ENCODE measurements around the gene ATOSA.
A peak's percentile ranks its signal among the peaks of the same experiment; 100 is the strongest.

ATOSA gene

GRCh38 chr15:52679232-52680040, at the start of gene ATOSA:
Gene ATOSA (minus strand): TSS chr15:52679388. CDS start chr15:52678021, 1,367 bp downstream.
- peak within 1 kb of the TSS; percentile 65; the same call in 1 of the 2 replicates for H3K9ac ChIP-seq (ENCODE audit: low read depth, low read length)
- H3K9me3 ChIP-seq (ENCODE audit: insufficient read depth, low read depth, low read length), result no peaks in the 10 kb centered on the region
- H3K4me3 ChIP-seq (ENCODE audit: low read length), result peak within 1 kb of the TSS; percentile 84
- peaks cover 8% of the 10 kb centered on the region; the same call in 1 of the 2 replicates for H3K4me1 ChIP-seq (ENCODE audit: insufficient read depth, low read length)
- H3K36me3 ChIP-seq (ENCODE audit: insufficient read depth, low read depth, low read length), result no peaks in the 10 kb centered on the region
- peaks cover 22% of the 10 kb centered on the region; the same call in 1 of the 2 replicates for H3K27me3 ChIP-seq (ENCODE audit: insufficient read depth, low read length)
- H3K27ac ChIP-seq (ENCODE audit: low read length), result no peak within 1 kb of the TSS

- peaks cover 11% of the 10 kb centered on the region; the same call in 1 of the 2 replicates for H3K4me1 ChIP-seq (ENCODE audit: insufficient read depth, low read length)
- H3K27me3 ChIP-seq (ENCODE audit: insufficient read depth, low read length), result no peaks in the 10 kb centered on the region
- no peak overlapping the region for H3K9ac ChIP-seq (ENCODE audit: low read depth, low read length)
- H3K27ac ChIP-seq (ENCODE audit: low read length), result no peak overlapping the region
- no peaks in the 10 kb centered on the region for H3K36me3 ChIP-seq (ENCODE audit: insufficient read depth, low read depth, low read length)
- no peak overlapping the region for H3K4me3 ChIP-seq (ENCODE audit: low read length)
- H3K9me3 ChIP-seq (ENCODE audit: insufficient read depth, low read depth, low read length), result no peaks in the 10 kb centered on the region
Measured at GRCh38 chr15:52728899-52729298, 49.7 kb upstream of the ATOSA start.

- Histone ChIP-seq H3K27ac (ENCODE audit: low read length) (no peak overlapping the region), H3K9ac (ENCODE audit: low read depth, low read length) (no peak overlapping the region), H3K9me3 (ENCODE audit: insufficient read depth, low read depth, low read length) (no peaks in the 10 kb centered on the region), H3K27me3 (ENCODE audit: insufficient read depth, low read length) (no peaks in the 10 kb centered on the region), H3K36me3 (ENCODE audit: insufficient read depth, low read depth, low read length) (no peaks in the 10 kb centered on the region), H3K4me3 (ENCODE audit: low read length) (no peak overlapping the region), H3K4me1 (ENCODE audit: insufficient read depth, low read length) (0 out of 2 replicates have a peak, but pooled peaks cover 2% of the 10 kb centered on the region)
Measured at GRCh38 chr15:52727815-52728214, 48.6 kb upstream of the ATOSA start.

GRCh38 chr15:52726195-52726594, 47.0 kb upstream of the ATOSA start:
- H3K9ac ChIP-seq (ENCODE audit: low read depth, low read length), result no peak overlapping the region
- H3K36me3 ChIP-seq (ENCODE audit: insufficient read depth, low read depth, low read length), result no peaks in the 10 kb centered on the region
- H3K4me1 ChIP-seq (ENCODE audit: insufficient read depth, low read length), result 0 out of 2 replicates have a peak, but pooled peaks cover 2% of the 10 kb centered on the region
- H3K4me3 ChIP-seq (ENCODE audit: low read length), result no peak overlapping the region
- no peaks in the 10 kb centered on the region for H3K9me3 ChIP-seq (ENCODE audit: insufficient read depth, low read depth, low read length)
- no peaks in the 10 kb centered on the region for H3K27me3 ChIP-seq (ENCODE audit: insufficient read depth, low read length)
- no peak overlapping the region for H3K27ac ChIP-seq (ENCODE audit: low read length)

GRCh38 chr15:52718551-52718950, 39.4 kb upstream of the ATOSA start:
- Histone ChIP-seq H3K27ac (ENCODE audit: low read length) (no peak overlapping the region), H3K9me3 (ENCODE audit: insufficient read depth, low read depth, low read length) (no peaks in the 10 kb centered on the region), H3K9ac (ENCODE audit: low read depth, low read length) (no peak overlapping the region)

GRCh38 chr15:52717924-52718323, 38.7 kb upstream of the ATOSA start:
- H3K9ac ChIP-seq (ENCODE audit: low read depth, low read length), result no peak overlapping the region
- no peaks in the 10 kb centered on the region for H3K9me3 ChIP-seq (ENCODE audit: insufficient read depth, low read depth, low read length)
- H3K36me3 ChIP-seq (ENCODE audit: insufficient read depth, low read depth, low read length), result no peaks in the 10 kb centered on the region
- no peak overlapping the region for H3K27ac ChIP-seq (ENCODE audit: low read length)
- no peaks in the 10 kb centered on the region for H3K27me3 ChIP-seq (ENCODE audit: insufficient read depth, low read length)
- no peak overlapping the region for H3K4me3 ChIP-seq (ENCODE audit: low read length)
- no peaks in the 10 kb centered on the region for H3K4me1 ChIP-seq (ENCODE audit: insufficient read depth, low read length)

More at GRCh38 chr15:52718551-52718950, 39.4 kb upstream of the ATOSA start:
- no peaks in the 10 kb centered on the region for H3K27me3 ChIP-seq (ENCODE audit: insufficient read depth, low read length)
- no peak overlapping the region for H3K4me3 ChIP-seq (ENCODE audit: low read length)
- no peaks in the 10 kb centered on the region for H3K4me1 ChIP-seq (ENCODE audit: insufficient read depth, low read length)
- H3K36me3 ChIP-seq (ENCODE audit: insufficient read depth, low read depth, low read length), result no peaks in the 10 kb centered on the region

DNA sequence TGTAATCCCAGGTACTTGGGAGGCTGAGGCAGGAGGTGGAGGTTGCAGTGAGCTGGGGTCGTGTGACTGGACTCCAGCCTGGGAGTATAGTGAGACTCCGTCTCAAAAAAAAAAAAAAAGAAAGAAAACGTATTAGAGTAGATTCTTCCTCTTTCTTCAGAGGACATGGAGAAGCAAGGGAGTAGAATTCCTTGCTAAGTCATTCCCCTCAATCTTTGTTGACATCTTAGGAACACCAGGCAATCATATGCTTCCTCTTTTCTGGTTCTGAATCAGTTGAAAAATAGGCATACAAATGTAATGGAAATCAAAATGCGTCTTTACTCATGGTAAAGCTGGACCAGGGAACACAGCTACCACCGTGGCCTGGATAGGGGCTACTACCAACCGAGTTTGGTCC, 38.3 kb upstream of the ATOSA start:
- H3K27me3 ChIP-seq (ENCODE audit: insufficient read depth, low read length), result no peaks in the 10 kb centered on the region
- H3K9me3 ChIP-seq (ENCODE audit: insufficient read depth, low read depth, low read length), result no peaks in the 10 kb centered on the region
- H3K36me3 ChIP-seq (ENCODE audit: insufficient read depth, low read depth, low read length), result no peaks in the 10 kb centered on the region
- H3K9ac ChIP-seq (ENCODE audit: low read depth, low read length), result no peak overlapping the region
- no peak overlapping the region for H3K4me3 ChIP-seq (ENCODE audit: low read length)
- no peaks in the 10 kb centered on the region for H3K4me1 ChIP-seq (ENCODE audit: insufficient read depth, low read length)
- H3K27ac ChIP-seq (ENCODE audit: low read length), result no peak overlapping the region

- Histone ChIP-seq H3K4me1 (ENCODE audit: insufficient read depth, low read length) (no peaks in the 10 kb centered on the region), H3K36me3 (ENCODE audit: insufficient read depth, low read depth, low read length) (no peaks in the 10 kb centered on the region), H3K4me3 (ENCODE audit: low read length) (no peak overlapping the region), H3K27ac (ENCODE audit: low read length) (no peak overlapping the region), H3K9me3 (ENCODE audit: insufficient read depth, low read depth, low read length) (no peaks in the 10 kb centered on the region), H3K27me3 (ENCODE audit: insufficient read depth, low read length) (no peaks in the 10 kb centered on the region), H3K9ac (ENCODE audit: low read depth, low read length) (no peak overlapping the region)
Measured at GRCh38 chr15:52716536-52716935, 37.3 kb upstream of the ATOSA start.

DNA sequence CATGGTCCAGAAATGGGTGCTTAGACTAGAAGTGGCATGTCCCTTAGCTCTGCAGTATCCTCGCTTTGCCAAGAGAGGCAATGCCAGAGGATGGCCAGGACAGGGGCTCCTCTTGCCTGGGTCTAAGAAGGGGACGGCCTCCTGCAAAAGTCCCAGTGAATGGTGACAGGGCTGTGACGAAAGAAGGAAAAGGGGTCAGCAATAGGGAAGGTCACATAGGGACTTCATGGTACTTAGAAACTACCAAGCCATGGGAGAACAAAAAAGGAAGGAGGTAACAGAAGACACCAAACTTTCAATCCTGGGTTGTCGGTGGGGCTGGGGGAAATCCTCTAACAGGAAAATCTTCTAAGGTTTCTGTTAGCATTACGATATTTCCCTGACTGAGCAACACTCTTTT, 36.2 kb upstream of the ATOSA start:
- H3K9ac ChIP-seq (ENCODE audit: low read depth, low read length), result no peak overlapping the region
- H3K27ac ChIP-seq (ENCODE audit: low read length), result no peak overlapping the region
- no peaks in the 10 kb centered on the region for H3K36me3 ChIP-seq (ENCODE audit: insufficient read depth, low read depth, low read length)

GRCh38 chr15:52714968-52715367, 35.8 kb upstream of the ATOSA start:
- Histone ChIP-seq H3K9ac (ENCODE audit: low read depth, low read length) (no peak overlapping the region), H3K36me3 (ENCODE audit: insufficient read depth, low read depth, low read length) (no peaks in the 10 kb centered on the region), H3K27me3 (ENCODE audit: insufficient read depth, low read length) (no peaks in the 10 kb centered on the region), H3K9me3 (ENCODE audit: insufficient read depth, low read depth, low read length) (no peaks in the 10 kb centered on the region), H3K4me1 (ENCODE audit: insufficient read depth, low read length) (peaks cover 3% of the 10 kb centered on the region), H3K27ac (ENCODE audit: low read length) (no peak overlapping the region), H3K4me3 (ENCODE audit: low read length) (no peak overlapping the region)

More for the DNA sequence above, 36.2 kb upstream of the ATOSA start:
- H3K9me3 ChIP-seq (ENCODE audit: insufficient read depth, low read depth, low read length), result no peaks in the 10 kb centered on the region
- H3K4me3 ChIP-seq (ENCODE audit: low read length), result no peak overlapping the region
- no peaks in the 10 kb centered on the region for H3K4me1 ChIP-seq (ENCODE audit: insufficient read depth, low read length)
- no peaks in the 10 kb centered on the region for H3K27me3 ChIP-seq (ENCODE audit: insufficient read depth, low read length)

DNA sequence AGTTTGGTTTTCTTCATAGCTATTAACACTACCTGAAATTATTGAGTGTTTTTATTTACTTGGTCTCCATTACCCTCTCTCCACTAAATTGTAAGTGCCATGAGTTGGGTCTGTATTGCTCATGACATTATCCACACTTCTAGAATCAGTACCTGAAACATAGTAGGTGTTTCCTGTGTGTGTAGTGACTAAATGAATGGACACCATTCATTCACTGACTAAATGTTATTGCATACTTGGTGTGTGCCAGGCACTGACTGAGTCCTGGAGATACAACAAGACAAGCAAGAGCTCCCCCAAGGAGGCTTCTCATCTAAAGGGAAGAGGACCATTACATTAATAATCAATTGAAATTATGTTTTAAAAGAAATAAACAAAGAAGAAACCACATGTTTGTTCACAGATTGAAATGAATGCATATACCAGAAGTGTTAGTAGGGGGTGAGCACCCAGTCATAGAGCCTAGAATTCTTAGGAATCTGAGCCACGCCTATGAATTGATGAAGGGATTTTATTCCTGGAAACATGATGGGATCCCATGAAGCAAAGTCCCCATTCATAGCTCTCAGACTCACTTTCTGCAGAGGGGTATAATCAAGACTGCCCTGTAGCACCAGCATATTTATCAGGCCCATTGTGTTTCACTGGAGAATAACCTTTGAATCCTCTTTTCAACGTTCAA, 31.7 kb upstream of the ATOSA start:
- Histone ChIP-seq H3K9ac (ENCODE audit: low read depth, low read length) (no peak overlapping the region), H3K27ac (ENCODE audit: low read length) (no peak overlapping the region), H3K9me3 (ENCODE audit: insufficient read depth, low read depth, low read length) (no peaks in the 10 kb centered on the region), H3K36me3 (ENCODE audit: insufficient read depth, low read depth, low read length) (no peaks in the 10 kb centered on the region), H3K4me1 (ENCODE audit: insufficient read depth, low read length) (peaks cover 5% of the 10 kb centered on the region), H3K4me3 (ENCODE audit: low read length) (no peak overlapping the region), H3K27me3 (ENCODE audit: insufficient read depth, low read length) (no peaks in the 10 kb centered on the region)
